HG02885 (cell line): Measurements from ENCODE around the gene ZNF185.

Experiments used
- ATAC-seq: cut with Tn5 transposase; IDR thresholded peaks from one replicate; pipeline ENCODE4 v1.9.1; 2021; ENCODE audit warnings: mild to moderate bottlenecking; ENCODE audit not compliant: unreplicated experiment, poor library complexity

The ZNF185 gene

GRCh38 chrX:152945021-152945979, 47.4 kb downstream of the ZNF185 start:
- ATAC-seq: no peak

- no peak for ATAC-seq
Measured at GRCh38 chrX:152946681-152947080, 48.8 kb downstream of the ZNF185 start.
